HG03135 (cell line): ENCODE measurements around the gene FERD3L.

Source experiments
- ATAC-seq: cut with Tn5 transposase; IDR thresholded peaks from one replicate; pipeline ENCODE4 v1.9.1; 2021; ENCODE audit warnings: mild to moderate bottlenecking, moderate library complexity; ENCODE audit not compliant: unreplicated experiment

Gene FERD3L

DNA sequence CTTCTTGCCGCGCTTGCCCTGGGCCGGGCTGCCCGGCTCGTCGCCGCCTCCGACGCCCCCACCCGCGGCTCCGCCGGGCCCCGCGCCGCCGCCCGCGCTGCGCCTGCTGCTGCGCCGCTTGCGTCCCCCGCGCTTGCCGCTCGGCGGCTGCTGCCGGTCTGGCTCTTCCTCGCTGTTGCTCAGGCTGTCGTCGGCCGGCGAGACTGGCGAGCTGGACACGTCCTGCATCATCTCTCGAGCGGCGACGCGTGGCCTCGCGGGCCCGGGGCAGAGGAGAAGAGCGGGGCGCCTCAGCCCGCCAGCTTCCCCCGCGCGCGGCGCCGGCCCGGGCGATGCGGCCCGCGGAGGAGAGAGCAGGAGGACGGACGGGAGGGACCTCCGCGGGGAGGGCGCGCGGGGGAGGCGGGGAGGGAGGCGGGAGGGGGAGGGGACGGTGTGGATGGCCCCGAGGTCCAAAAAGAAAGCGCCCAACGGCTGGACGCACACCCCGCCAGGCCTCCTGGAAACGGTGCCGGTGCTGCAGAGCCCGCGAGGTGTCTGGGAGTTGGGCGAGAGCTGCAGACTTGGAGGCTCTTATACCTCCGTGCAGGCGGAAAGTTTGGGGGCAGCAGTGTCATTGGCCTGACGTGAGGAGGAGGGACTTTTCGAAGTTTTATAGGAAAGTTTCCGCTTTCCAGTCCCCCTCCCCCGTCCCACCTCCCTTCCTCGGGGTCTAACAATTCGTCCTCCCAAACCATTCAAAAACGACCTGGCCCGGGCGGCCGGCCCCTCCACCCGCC, 27.9 kb downstream of the FERD3L start, which contains the start of gene TWIST1:
Gene TWIST1, minus strand, starts transcription at position 546 of the 779 bp plus-strand sequence. Its CDS starts 315 bp downstream, at position 231.
- ATAC-seq = no peak

DNA sequence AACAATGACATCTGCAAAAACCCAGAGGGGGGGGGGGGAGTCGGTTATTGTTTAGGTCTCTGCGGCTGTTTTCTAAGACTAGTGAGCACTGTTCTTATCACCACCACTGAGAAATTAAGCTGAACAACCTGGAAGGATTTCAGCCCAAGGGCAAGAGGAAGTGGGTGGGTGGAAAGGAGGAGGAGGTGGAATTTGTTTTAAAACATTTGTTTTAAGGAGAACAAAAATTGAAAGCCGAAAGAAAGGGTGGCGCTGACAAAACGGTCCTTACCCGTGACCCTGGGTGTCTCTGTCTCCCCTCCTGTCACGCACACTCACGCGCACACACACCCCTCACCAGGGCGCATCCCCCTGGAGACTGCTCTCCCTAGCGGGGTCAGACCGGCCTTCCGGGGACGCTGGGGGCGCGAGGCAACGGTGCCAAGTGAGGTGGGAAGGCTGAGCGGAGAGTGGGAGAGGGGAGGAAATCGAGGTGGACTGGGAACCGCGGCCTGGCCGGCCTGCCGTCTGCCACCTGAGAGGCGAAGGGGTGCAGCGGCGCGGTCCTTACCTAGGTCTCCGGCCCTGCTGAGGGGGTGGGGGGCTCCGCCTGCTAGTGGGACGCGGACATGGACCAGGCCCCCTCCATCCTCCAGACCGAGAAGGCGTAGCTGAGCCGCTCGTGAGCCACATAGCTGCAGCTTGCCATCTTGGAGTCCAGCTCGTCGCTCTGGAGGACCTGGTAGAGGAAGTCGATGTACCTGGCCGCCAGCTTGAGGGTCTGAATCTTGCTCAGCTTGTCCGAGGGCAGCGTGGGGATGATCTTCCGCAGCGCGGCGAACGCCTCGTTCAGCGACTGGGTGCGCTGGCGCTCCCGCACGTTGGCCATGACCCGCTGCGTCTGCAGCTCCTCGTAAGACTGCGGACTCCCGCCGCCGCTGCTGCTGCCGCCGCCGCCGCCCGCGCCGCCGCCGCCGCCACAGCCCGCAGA, 28.8 kb downstream of the FERD3L start:
- no peak for ATAC-seq

DNA sequence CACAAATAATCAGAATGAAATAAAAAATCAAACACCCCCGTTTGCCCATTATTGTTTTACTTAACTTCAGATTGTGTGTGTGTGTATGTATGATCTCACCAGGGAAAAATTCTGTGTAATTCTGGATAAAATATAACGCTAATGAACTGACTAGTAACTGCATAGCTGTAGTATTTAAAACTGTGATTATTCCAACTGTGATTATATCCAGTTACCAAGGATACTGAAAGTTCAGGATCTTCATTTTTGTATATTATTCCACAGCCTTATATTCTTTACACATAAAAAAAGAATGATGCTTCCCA, 30.7 kb downstream of the FERD3L start:
- ATAC-seq = no peak

DNA sequence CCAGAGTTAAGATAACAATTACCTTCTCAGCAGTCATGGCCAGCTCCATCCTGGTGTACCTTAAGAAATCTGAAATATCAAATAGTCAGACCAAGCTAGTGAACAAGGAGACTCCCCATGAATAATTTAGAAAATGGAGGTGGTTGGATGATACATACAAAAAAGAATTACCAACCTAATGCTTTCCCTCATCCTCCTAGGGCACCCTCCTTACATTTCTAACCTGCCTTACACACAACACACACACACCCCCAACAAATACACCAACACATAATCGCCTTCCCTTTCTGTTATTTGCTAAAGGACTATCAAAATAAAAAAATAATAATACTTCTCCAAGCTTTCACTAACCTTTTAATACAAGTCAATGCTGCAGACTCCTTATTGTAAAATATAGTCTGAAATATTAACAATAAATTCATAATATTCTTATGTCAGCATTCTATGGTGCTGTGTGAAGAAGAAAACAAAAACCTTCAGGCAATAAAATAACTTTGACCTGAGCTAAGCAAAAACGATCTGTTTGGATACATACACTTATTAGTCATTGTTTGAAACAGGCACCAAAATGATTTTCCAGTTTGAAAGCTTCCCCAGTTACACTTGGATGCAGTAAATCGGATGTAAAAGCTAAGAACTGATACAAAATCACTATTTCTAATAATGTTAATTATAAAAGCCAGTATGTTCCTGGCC, 31.2 kb downstream of the FERD3L start:
- ATAC-seq = no peak

DNA sequence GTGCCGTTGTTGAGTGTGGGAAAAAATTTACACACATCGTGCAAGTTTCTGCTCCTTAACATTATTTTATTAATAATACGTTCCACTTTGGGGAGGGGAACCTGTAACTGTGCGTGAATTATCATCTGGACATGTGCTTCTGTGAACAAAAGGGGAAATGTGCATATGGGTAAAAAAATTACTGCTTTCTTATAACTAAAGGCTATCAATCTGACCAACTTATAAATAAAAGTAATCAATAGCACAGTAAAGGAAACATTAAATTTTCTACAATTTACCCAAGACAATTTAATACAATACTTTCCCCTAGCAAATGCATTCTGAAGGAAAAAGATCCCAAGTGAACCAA, 32.2 kb downstream of the FERD3L start:
- ATAC-seq = no peak

DNA sequence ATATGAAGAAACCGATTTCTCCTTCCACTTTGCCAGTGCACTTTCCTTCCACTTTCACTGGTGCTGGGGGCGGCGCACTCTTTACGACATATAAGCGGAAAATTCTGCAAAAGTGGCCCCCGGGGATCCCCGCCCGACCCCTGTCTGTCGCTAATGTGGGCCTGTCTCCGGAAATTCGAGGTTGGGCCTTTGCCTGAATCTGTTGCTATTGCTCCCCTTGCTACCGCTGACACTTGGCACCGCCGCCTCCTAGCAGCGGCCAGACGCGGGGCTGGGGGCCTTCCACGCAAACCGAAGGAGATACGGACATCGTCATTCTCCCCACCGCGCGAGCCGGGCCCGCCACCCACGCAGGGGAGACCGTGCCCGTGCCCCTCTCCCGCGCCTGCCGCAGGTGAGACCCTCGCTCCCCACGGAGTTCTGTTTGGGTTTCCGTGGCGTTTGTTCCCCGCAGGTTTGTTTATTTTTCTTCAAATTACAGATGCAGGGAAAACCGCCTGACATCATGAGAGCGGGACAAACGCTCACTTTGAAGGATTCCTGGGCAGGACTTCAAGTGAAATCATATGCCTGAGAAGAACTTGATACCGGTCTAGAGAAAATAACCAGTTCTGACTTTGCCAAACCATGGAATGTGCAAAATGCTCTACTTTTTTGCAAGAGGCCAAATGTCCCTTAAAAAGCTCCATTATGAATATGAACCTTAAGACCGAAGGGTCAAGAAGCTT, 32.8 kb downstream of the FERD3L start:
- no peak for ATAC-seq

DNA sequence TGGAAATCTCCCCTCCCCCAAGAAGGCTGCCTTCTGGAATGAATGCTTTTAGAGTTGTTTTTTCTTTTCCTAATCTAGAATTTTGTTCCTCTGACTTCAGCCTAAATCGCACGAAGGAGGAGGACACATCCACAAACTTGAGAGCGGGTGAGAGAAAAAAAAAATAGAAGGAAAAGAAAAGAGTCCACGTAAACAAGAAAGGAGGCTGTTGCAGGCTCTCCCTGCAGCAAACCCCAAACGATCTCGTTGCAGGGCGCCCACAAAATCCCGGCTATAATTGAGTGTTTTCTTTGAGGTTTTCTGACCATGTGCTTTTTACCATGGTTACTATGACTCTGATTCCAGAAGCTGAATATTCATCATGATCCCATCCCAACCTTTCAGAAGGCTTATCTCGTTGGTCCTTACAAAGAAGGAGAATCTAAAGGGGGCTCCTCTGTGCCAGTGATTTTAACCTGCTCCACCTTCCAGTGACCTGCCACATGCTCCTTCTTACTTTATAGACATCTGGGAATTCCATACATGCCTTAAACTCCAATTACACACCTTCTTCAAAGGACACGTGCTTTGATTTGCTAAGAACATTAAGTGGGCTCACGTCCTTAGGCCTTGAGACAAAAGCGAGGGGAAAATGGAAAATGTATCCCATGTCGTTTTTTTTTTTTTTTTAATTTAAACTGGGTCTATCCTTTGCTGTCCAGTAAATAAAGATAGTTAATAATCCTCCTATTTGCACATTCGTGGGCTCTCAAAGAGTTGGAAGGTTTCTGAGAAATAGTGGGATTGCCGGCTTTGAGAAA, 33.5 kb downstream of the FERD3L start:
- ATAC-seq = no peak

DNA sequence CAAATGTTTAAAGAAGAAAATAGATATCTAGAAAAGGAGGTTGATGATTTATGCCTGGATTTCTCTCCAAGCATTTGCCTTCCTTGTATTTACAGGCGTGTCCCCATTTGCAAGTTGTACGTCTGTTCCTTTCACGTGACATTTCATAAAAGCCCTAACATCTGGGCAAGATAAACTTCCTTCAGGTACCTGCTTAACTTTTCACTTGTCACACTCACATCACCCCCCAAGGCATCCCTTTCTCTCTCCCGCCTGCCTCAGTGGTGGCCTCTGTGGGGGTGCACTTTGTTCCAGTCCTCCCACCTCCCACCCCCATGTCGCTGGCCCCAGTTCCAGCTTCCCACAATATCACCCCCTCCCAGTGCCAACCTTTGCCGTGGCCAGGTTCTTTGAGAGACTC, 34.4 kb downstream of the FERD3L start:
- no peak for ATAC-seq

DNA sequence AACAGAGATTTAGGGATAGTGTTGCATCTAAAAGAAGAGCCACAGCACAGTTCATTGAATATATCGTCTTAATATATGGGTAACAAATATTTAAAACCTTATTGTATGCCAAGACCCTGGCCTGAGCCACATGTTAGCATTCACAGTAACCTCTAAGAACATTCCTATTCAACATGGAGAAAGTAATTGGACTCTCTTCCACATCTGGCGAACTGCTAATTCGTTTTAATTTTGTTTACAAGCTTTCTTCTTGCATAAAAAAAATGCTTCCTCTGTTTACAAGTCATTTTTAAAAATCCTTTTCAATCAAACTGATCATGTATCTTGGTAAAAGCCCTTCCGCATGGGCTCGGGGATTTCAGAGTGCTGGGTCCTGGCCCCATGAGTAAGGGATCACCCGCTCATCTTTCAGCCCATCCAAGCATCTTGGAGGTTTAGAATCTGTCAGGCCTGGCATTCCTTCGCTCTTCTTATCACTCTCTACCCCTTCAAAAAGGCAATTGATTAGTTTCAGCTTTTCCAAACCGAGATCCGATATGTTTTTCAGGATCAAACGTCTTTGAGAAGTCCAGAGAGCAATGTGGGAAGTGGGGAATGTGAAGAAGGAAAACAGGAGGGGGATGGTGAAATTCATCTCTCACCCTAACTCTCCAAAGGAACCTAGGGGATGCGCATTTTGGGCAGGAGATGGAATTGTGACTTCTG, 35.0 kb downstream of the FERD3L start:
- ATAC-seq = no peak

DNA sequence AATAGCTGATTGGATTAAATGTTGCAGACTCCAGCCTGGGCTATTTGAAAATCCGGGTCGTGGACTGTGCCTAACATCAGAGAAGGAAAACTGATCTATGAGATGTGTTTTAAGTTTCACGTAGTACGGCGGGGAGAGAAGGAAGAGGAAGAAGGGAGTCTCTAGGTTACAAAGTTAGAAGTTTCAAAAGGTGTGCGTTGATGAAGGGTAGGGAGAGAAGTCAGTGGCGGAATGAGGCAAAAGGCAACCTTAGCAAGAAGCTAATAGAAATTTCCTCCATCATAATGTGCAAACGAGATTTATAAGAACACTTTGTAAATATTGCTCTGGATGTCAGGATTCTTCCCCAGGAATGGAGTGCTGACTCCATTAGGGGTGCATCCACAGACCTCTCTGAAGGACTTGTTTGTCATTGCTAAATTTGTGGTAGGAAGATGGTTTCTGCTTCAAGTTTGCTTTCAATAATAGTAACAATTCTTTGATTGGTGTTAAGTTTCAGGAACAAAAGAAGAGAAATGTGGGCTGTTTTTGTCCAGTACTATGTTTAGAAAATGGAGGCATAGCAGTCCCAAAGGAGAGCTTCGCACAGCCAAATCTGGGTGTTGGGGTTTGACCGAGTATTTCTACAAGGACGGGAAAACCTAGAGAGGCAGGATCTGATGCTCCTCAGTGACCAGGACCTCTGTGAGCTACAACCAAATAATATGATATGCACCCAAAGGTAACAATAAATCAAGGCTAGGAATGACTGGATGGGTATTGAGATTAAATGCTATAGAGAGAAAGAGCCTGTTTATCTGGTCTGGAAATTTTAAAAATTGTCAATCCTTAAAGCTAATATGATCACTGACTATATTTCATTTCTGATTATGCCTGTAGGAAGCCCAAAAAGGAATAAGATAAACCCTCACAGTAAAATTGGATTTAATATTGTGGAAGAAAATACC, 35.9 kb downstream of the FERD3L start:
- no peak for ATAC-seq

DNA sequence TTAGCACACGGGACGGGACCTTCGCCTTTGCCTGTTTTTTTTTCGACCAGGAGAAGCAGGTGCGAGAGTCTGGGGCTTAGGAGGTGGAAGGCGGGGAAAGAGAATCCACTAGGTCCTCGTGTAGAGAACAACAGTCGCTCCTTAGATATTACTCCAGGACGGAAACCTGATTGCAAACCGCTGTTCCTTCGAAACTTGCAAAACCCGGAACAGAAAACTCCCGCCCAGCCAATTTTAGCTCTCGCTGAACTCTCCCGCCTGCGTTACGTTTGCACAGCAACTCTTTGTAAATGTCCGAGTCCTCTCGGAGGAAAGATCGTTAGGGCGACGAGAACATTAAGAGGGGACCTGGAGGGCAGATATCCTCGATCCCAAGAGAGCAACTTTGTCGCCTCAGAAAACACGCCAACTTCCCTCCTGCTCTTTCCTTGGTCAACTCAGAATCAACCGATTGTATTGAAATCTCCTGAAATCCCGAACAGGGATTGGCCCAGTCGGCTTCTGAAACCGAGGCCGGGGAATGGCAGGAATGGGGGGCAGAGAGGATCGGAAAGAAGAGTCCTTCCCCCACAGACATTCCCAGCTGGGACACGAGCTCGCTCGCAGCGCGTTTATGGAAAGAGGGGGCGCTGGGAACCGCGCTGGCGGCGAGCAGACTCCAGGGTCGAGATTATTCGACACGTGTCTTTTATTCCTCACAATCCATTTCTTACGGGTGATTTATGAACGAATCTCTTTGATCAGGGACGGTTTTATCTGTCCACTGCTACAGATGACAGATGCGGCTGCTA, 37.7 kb downstream of the FERD3L start:
- ATAC-seq = no peak

DNA sequence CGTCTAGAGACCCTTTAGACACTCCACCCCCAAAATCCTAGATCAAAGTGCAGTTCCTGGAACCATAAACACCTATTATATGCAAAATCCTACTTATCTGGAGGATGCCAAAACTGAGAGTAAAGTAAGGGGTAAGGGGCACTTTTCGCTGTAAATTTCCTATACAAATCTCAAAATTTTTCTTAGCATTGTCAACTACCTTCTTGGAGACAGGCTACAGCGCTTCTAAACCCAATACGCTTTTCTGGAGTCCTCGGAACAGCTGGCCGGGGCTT, 38.2 kb downstream of the FERD3L start:
- no peak for ATAC-seq

DNA sequence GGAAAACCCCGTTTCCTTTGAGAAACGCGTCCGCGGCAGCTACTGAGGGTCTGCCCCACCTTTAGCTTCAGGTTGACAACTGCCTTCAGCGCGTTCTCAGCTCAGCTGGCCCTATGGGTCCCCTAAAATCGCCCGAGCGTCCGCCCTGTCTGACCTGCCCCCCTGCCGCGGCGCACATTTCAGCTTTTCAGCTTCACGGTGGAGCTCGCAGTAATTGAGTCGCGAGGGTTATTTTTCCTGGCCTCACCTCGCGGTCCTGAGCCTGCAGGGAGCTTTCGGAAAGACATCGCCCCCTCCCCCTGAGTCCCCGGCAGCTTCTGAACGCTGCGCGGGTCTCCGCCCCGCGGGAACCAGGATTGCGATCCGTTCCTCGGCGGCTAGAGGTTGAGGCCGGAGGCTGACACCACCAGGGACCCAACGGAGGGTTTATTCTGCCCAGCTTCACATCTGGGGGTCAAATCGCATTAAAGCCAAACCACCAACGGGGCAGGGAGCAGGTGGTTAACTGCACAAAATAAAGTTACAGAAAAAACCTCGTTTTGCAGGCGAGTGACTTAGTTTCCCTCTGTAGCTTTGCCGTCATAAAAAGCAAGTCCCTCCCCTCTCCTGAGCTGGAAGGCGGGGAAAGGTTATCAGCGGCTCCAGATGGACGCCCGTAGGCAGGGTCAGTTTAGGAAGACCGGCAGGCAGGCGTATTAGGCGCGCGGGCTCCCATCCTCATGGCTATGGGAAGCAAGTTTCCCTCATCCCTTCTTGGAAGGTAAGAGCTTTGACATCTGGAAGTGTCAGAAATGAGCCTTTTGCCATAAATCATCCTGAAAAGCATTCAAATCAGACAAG, 38.8 kb downstream of the FERD3L start:
- no peak for ATAC-seq

DNA sequence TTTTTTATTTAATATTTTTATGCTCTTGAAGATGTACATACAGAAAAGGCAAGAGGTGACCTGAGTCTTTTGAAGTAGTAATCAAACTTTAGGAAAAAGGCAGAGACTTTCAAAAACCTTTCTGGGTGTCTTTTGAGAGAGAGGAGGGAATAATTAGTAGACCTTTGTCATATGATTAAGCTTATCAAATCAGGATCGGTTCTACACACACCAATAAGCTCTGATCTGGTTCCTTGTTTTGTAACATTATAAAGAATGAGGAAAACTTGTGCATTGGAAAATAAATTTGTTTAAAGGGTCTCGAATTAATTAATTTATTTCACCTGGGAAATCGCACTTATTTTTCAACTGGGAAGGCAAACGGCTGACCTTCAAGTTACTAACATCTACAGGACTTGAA, 39.7 kb downstream of the FERD3L start:
- no peak for ATAC-seq

DNA sequence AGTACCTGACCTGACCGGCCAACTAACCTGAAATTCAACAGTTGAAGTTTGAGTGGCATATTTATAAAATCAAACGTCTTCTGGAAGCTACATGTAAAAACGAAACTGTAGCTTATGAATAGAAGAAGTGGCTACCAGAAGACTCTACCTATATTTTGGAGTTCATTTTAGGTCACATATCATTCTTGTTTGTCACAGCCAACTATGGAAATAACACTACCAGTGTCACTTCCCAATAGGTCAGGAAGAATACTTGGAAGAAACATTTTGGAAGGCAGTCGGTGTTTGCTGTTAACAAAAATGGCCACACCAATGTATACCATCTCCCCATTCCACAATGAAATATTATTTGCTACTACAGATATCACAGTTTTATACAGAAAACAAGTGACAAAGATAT, 40.4 kb downstream of the FERD3L start:
- ATAC-seq = no peak

DNA sequence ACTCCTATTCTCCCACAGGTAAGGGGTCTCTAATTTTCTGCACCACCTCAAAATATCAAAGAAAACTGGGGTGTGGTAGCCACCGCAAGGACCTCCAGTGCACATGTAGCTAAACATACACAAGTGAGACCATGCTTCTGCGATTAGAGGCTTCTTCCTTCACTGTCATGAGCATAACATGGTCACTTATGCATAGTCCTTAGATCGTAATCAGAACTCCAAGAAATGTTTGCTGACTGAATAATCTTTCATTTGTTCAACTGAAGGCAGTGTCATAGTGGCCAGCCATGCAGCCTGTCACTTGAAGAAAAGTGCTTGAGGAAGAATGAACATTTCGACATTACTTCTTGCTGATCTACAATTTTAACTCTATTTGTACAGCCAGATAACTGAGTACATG, 42.3 kb downstream of the FERD3L start:
- no peak for ATAC-seq

DNA sequence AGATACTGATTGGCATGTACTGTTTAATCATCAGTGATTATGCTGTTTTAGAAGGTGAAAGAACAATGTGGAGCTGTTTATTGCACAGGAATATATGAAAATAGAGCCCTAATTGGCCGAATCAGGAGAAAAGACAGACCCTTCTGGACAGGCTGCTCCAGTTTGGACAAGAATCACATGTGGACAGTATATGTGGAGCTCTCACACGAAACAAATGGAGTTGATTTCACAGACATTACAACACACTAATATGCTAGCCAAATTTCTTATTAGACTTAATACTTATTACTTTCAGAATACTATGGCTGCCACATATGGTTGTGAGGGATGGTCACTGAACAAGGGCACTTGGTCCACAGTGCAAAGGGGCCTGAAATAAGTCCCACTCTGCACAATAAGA, 43.3 kb downstream of the FERD3L start:
- ATAC-seq = no peak
